SU-DHL-6 (cell line): ENCODE results near the gene GOLGA6L7.

Source experiments
- H2AFZ ChIP-seq: fragments of 200-600 bp; sonication (generic); 2 replicates; pipeline ENCODE4 v1.6.1; 2014; ENCODE audit warnings: low read depth, mild to moderate bottlenecking, moderate library complexity, mixed read lengths, antibody characterized with exemption, low read length; ENCODE audit not compliant: severe bottlenecking
- H3F3A ChIP-seq: fragments of 200-600 bp; shearing (Covaris generic); 2 replicates; pipeline ENCODE4 v1.6.0; 2016; ENCODE audit warnings: antibody characterized with exemption, mild to moderate bottlenecking; ENCODE audit not compliant: insufficient read depth
- H3K27ac ChIP-seq: fragments of 200-600 bp; sonication (generic); 2 replicates; pipeline ENCODE4 v1.5.1; 2016; ENCODE audit warnings: low read depth, mild to moderate bottlenecking, low read length, moderate library complexity, mixed read lengths
- H3K27me3 ChIP-seq: fragments of 200-600 bp; sonication (generic), shearing (Covaris generic); 2 replicates; pipeline ENCODE4 v1.6.0; 2014; ENCODE audit warnings: mild to moderate bottlenecking, low read length
- H3K36me3 ChIP-seq: fragments of 200-600 bp; sonication (generic); 2 replicates; pipeline ENCODE4 v1.6.1; 2014; ENCODE audit warnings: mild to moderate bottlenecking, low read length, mixed read lengths
- H3K4me2 ChIP-seq: fragments of 300-600, 200-600 bp; shearing (Covaris generic), sonication (generic); 2 replicates; pipeline ENCODE4 v1.6.0; 2014; ENCODE audit warnings: low read length, low read depth, mild to moderate bottlenecking; ENCODE audit not compliant: poor library complexity, severe bottlenecking
- H3K4me3 ChIP-seq: fragments of 200-600 bp; sonication (generic); 2 replicates; pipeline ENCODE4 v1.5.1; 2014; ENCODE audit warnings: antibody characterized with exemption, low read length, mild to moderate bottlenecking, mixed read lengths; ENCODE audit not compliant: insufficient read depth, poor library complexity, severe bottlenecking
- H3K79me2 ChIP-seq: fragments of 200-600 bp; sonication (generic); 2 replicates; pipeline ENCODE4 v1.6.1; 2014; ENCODE audit warnings: mild to moderate bottlenecking, low read length, moderate library complexity; ENCODE audit not compliant: insufficient read depth
- H3K9ac ChIP-seq: fragments of 200-600 bp; sonication (generic); 2 replicates; pipeline ENCODE4 v1.7.0; 2014; ENCODE audit warnings: mild to moderate bottlenecking, low read length
- H3K9me2 ChIP-seq: fragments of 200-600 bp; sonication (generic); replicated peaks from 2 replicates; pipeline ENCODE4 v1.6.1; 2014; ENCODE audit warnings: low read length; ENCODE audit not compliant: insufficient read depth
- H3K9me3 ChIP-seq: fragments of 200-600 bp; sonication (generic); 2 replicates; pipeline ENCODE4 v1.6.1; 2014; ENCODE audit warnings: low read length, mixed read lengths; ENCODE audit not compliant: insufficient read depth
- H4K20me1 ChIP-seq: fragments of 200-600 bp; sonication (generic); 2 replicates; pipeline ENCODE4 v1.6.1; 2014; ENCODE audit warnings: low read depth, mild to moderate bottlenecking, antibody characterized with exemption, low read length, moderate library complexity, mixed read lengths
- CTCF ChIP-seq: fragments of 200-600 bp; sonication (generic); IDR thresholded peaks from one replicate; pipeline ENCODE4 v1.5.1; 2017; ENCODE audit warnings: antibody characterized with exemption, mild to moderate bottlenecking, low read length, moderate library complexity; ENCODE audit not compliant: insufficient read depth, poor library complexity, severe bottlenecking
- EZH2phosphoT487 ChIP-seq: fragments of 200-600 bp; sonication (generic), shearing (Covaris generic); conservative IDR thresholded peaks from 2 replicates; pipeline ENCODE4 v1.6.1; 2018; ENCODE audit warnings: mild to moderate bottlenecking, antibody characterized with exemption, low read length, moderate library complexity, mixed read lengths

The GOLGA6L7 gene

GRCh38 chr15:28895146-28895545 is 46.7 kb upstream of the GOLGA6L7 start:
- H3K9me2 ChIP-seq = no peaks in the 10 kb centered on the region
- no peaks in the 10 kb centered on the region for H3K27me3 ChIP-seq
- H2AFZ ChIP-seq = no peak overlapping the region
- H3F3A ChIP-seq = no peaks in the 10 kb centered on the region
- no peaks in the 10 kb centered on the region for H4K20me1 ChIP-seq
- TF ChIP-seq CTCF = no peak
- no peak for TF ChIP-seq EZH2phosphoT487
- no peak overlapping the region for H3K27ac ChIP-seq
- no peak overlapping the region for H3K4me3 ChIP-seq
- H3K9ac ChIP-seq = no peak overlapping the region
- no peaks in the 10 kb centered on the region for H3K9me3 ChIP-seq
- no peaks in the 10 kb centered on the region for H3K36me3 ChIP-seq
- no peaks in the 10 kb centered on the region for H3K79me2 ChIP-seq
- no peak overlapping the region for H3K4me2 ChIP-seq

- no peak overlapping the region for H3K9ac ChIP-seq
- H3K9me2 ChIP-seq = no peaks in the 10 kb centered on the region
- H3K4me2 ChIP-seq = no peak overlapping the region
- no peak overlapping the region for H2AFZ ChIP-seq
- H3K27me3 ChIP-seq = no peaks in the 10 kb centered on the region
- H3F3A ChIP-seq = no peaks in the 10 kb centered on the region
- H3K36me3 ChIP-seq = no peaks in the 10 kb centered on the region
- H3K79me2 ChIP-seq = no peaks in the 10 kb centered on the region
- no peaks in the 10 kb centered on the region for H4K20me1 ChIP-seq
- H3K4me3 ChIP-seq = no peak overlapping the region
- H3K9me3 ChIP-seq = no peaks in the 10 kb centered on the region
- no peak overlapping the region for H3K27ac ChIP-seq
- TF ChIP-seq EZH2phosphoT487 (no peak), CTCF (no peak)
Measured at GRCh38 chr15:28894631-28895030, 46.2 kb upstream of the GOLGA6L7 start.

- no peaks in the 10 kb centered on the region for H3K9me3 ChIP-seq
- no peak overlapping the region for H3K4me3 ChIP-seq
- no peak for TF ChIP-seq CTCF
- no peak for TF ChIP-seq EZH2phosphoT487
- H2AFZ ChIP-seq = no peak overlapping the region
- no peaks in the 10 kb centered on the region for H3K36me3 ChIP-seq
- no peaks in the 10 kb centered on the region for H3F3A ChIP-seq
- H3K9ac ChIP-seq = no peak overlapping the region
- no peaks in the 10 kb centered on the region for H3K9me2 ChIP-seq
- H3K27me3 ChIP-seq = no peaks in the 10 kb centered on the region
- no peaks in the 10 kb centered on the region for H3K79me2 ChIP-seq
- H4K20me1 ChIP-seq = no peaks in the 10 kb centered on the region
- H3K27ac ChIP-seq = no peak overlapping the region
- H3K4me2 ChIP-seq = no peak overlapping the region
Measured at GRCh38 chr15:28892789-28893610, 44.6 kb upstream of the GOLGA6L7 start.
